Endodermal cell (in vitro differentiated cells): Measurements from ENCODE around the gene SUGCT. TPM values are rescaled to one million over a fixed set of nuclear protein-coding genes. Genes with fewer than 3 reads are reported as not detected.

ENCODE experiments used
- DNase-seq: peaks from one replicate; pipeline ENCODE4 v3.0.0-alpha.2; 2017
- H3K27ac ChIP-seq: 2 replicates; pipeline ENCODE4 v1.5.1; 2013; ENCODE audit warnings: mild to moderate bottlenecking, low read depth, low read length, moderate library complexity
- H3K27me3 ChIP-seq: 2 replicates; pipeline ENCODE4 v1.6.1; 2013; ENCODE audit warnings: mild to moderate bottlenecking, low read length, moderate library complexity; ENCODE audit not compliant: insufficient read depth, control insufficient read depth, poor library complexity, severe bottlenecking
- H3K36me3 ChIP-seq: 2 replicates; pipeline ENCODE4 v1.7.0; 2013; ENCODE audit warnings: mild to moderate bottlenecking, low read length, moderate library complexity; ENCODE audit not compliant: control insufficient read depth, insufficient read depth
- H3K4me1 ChIP-seq: one replicate; pipeline ENCODE4 v1.7.0; 2013; ENCODE audit warnings: low read length; ENCODE audit not compliant: control insufficient read depth, insufficient read depth
- H3K4me3 ChIP-seq: 2 replicates; pipeline ENCODE4 v1.5.1; 2013; ENCODE audit warnings: mild to moderate bottlenecking, low read length, moderate library complexity
- H3K9ac ChIP-seq: 2 replicates; pipeline ENCODE4 v1.6.1; 2013; ENCODE audit warnings: mild to moderate bottlenecking, low read length, moderate library complexity; ENCODE audit not compliant: poor library complexity, severe bottlenecking; ENCODE audit errors: extremely low read depth
- H3K9me3 ChIP-seq: 2 replicates; pipeline ENCODE4 v1.6.1; 2013; ENCODE audit warnings: mild to moderate bottlenecking, low read length, moderate library complexity; ENCODE audit not compliant: control insufficient read depth
- H3K27ac Mint-ChIP-seq: 2 replicates; pipeline ENCODE4 v1.8.0; 2020; ENCODE audit warnings: mixed read lengths
- H3K27me3 Mint-ChIP-seq: 2 replicates; pipeline ENCODE4 v1.8.0; 2021; ENCODE audit warnings: mild to moderate bottlenecking, mixed read lengths; ENCODE audit not compliant: insufficient read depth
- H3K36me3 Mint-ChIP-seq: 2 replicates; pipeline ENCODE4 v1.8.0; 2020; ENCODE audit warnings: low read depth, mixed read lengths
- H3K4me1 Mint-ChIP-seq: 2 replicates; pipeline ENCODE4 v1.8.0; 2020; ENCODE audit warnings: mixed read lengths
- H3K4me3 Mint-ChIP-seq: 2 replicates; pipeline ENCODE4 v1.8.0; 2020; ENCODE audit warnings: mild to moderate bottlenecking, moderate library complexity, mixed read lengths
- H3K9me3 Mint-ChIP-seq: 2 replicates; pipeline ENCODE4 v1.8.0; 2020; ENCODE audit warnings: mild to moderate bottlenecking, mixed read lengths
- WGBS, 2 experiments: methylation state at CpG; one replicate each; pipeline versions ENCODE4 v1.1.5 to v1.1.7; 2013; ENCODE audit warnings: missing lambda C conversion rate in 2 of 2, mixed read lengths in 1 of 2; ENCODE audit not compliant: insufficient coverage in 1 of 2, insufficient read length in 1 of 2; 5-methylcytosine and 5-hydroxymethylcytosine counted together
- total RNA-seq, 2 donors: library from RNA; stranded (reverse); fragmentation: NEBNext Ultra II Directional in 1 of 2; extraction: Animal tissue kit (Norgen Biotek cat#: 25700) in 1 of 2; gene quantifications; 2 replicates in 1 of 2; 3 replicates in 1 of 2; pipeline ENCODE4 v1.2.1, GENCODE V29; 2021
- TF ChIP-seq, protein P1 (sequence below): fragments of 200-600 bp; sonication (generic); conservative IDR thresholded peaks from 2 replicates; pipeline ENCODE4 v1.5.0; 2021; ENCODE audit warnings: antibody characterized with exemption, mild to moderate bottlenecking

SUGCT gene
- total RNA-seq, 2 donors from 2014 or later, result 3.6 to 3.9 TPM

DNA sequence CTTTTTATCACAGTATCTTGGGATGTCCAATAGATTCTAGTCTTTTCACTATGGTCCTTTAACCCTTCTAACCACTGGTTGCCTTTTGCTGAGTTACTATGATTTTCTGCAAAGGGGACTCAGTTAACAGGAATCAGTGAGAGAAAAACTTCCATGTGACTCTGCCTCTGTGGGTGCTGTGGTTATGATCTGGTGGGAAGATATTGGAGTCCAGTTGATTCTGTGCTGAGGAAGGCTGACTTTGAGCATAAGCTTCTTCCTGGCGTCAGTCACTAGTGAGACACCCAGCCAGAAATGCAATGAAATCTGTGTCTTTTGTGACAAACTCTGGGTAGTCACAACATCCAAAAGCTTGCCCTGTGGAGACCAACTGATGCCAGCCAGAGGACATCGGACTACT, 648.0 kb downstream of the SUGCT start:
- DNase-seq, result no peak
- no peaks in the 10 kb centered on the region for H3K36me3 Mint-ChIP-seq
- no peaks in the 10 kb centered on the region for H3K9me3 Mint-ChIP-seq
- no peak overlapping the region for H3K27ac Mint-ChIP-seq
- no peaks in the 10 kb centered on the region for H3K27me3 Mint-ChIP-seq
- H3K36me3 ChIP-seq, result no peaks in the 10 kb centered on the region
- no peak overlapping the region for H3K9ac ChIP-seq
- no peaks in the 10 kb centered on the region for H3K27me3 ChIP-seq
- WGBS, 2 experiments, result 85 to 100% methylated on average over 1 to 2 of the region's 2 CpGs
- TF ChIP-seq, protein P1, sequence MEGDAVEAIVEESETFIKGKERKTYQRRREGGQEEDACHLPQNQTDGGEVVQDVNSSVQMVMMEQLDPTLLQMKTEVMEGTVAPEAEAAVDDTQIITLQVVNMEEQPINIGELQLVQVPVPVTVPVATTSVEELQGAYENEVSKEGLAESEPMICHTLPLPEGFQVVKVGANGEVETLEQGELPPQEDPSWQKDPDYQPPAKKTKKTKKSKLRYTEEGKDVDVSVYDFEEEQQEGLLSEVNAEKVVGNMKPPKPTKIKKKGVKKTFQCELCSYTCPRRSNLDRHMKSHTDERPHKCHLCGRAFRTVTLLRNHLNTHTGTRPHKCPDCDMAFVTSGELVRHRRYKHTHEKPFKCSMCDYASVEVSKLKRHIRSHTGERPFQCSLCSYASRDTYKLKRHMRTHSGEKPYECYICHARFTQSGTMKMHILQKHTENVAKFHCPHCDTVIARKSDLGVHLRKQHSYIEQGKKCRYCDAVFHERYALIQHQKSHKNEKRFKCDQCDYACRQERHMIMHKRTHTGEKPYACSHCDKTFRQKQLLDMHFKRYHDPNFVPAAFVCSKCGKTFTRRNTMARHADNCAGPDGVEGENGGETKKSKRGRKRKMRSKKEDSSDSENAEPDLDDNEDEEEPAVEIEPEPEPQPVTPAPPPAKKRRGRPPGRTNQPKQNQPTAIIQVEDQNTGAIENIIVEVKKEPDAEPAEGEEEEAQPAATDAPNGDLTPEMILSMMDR, result no peak
- no peaks in the 10 kb centered on the region for H3K4me1 ChIP-seq
- no peak overlapping the region for H3K4me3 ChIP-seq
- no peak overlapping the region for H3K27ac ChIP-seq
- H3K4me3 Mint-ChIP-seq, result no peak overlapping the region
- H3K9me3 ChIP-seq, result no peaks in the 10 kb centered on the region
- no peaks in the 10 kb centered on the region for H3K4me1 Mint-ChIP-seq

DNA sequence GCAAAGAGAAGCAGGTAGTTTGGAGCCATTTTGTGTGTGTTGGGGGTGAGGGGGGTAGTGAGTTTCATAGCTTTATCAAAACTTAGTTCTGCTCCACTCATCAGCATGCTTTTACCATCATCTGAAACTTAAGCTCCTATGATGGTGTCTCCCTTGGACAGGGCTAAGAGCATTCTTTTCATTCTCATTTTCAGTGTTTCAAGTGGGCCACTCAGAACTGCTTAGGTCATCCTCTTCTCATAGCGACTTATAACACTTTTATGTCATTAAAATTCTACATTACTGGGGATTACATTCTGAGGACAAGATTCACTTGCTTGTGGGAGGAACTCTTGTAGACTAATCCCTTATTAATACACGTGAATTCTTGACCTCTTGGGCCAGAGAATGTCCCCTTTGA, 649.4 kb downstream of the SUGCT start:
- DNase-seq, result no peak

DNA sequence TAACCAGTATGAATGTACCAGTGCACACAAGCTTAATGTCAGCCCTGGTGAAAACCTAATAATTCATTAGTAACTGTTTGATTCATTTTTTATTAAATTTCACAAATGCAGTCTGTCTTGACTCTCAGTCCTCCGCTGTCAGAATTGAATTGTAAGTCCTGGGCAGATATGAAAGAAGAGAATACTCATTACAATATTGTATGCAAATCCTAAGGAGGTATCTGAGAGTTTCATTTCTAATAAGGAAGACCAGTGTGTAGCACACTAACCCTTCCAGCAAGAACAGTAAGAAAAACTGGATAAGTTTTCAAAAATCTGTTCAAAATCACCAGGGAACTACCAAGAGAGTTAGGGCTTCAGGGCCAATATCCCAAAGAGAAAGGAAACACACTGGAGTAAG, 652.1 kb downstream of the SUGCT start:
- H3K36me3 Mint-ChIP-seq, result no peaks in the 10 kb centered on the region
- H3K9me3 ChIP-seq, result no peaks in the 10 kb centered on the region
- no peaks in the 10 kb centered on the region for H3K36me3 ChIP-seq
- 89% methylated on average over 1 of the region's 1 CpG; no CpG with 5 or more reads in 1 of the 2 experiments for WGBS, 2 experiments
- TF ChIP-seq, protein P1, result no peak
- H3K4me3 ChIP-seq, result no peak overlapping the region
- H3K9me3 Mint-ChIP-seq, result no peaks in the 10 kb centered on the region
- H3K27me3 Mint-ChIP-seq, result no peaks in the 10 kb centered on the region
- H3K4me1 ChIP-seq, result no peaks in the 10 kb centered on the region
- no peaks in the 10 kb centered on the region for H3K27me3 ChIP-seq
- no peak overlapping the region for H3K9ac ChIP-seq
- no peaks in the 10 kb centered on the region for H3K4me1 Mint-ChIP-seq
- DNase-seq, result no peak
- H3K27ac ChIP-seq, result no peak overlapping the region
- no peak overlapping the region for H3K27ac Mint-ChIP-seq
- H3K4me3 Mint-ChIP-seq, result no peak overlapping the region

More for the DNA sequence above, 649.4 kb downstream of the SUGCT start:
- 86 to 89% methylated on average over 1 to 2 of the region's 2 CpGs for WGBS, 2 experiments
- H3K4me3 Mint-ChIP-seq, result no peak overlapping the region
- H3K9me3 ChIP-seq, result no peaks in the 10 kb centered on the region
- no peak overlapping the region for H3K27ac Mint-ChIP-seq
- H3K9me3 Mint-ChIP-seq, result no peaks in the 10 kb centered on the region
- no peaks in the 10 kb centered on the region for H3K4me1 Mint-ChIP-seq
- no peak overlapping the region for H3K27ac ChIP-seq
- H3K36me3 Mint-ChIP-seq, result no peaks in the 10 kb centered on the region
- H3K27me3 ChIP-seq, result no peaks in the 10 kb centered on the region
- no peak overlapping the region for H3K9ac ChIP-seq
- no peaks in the 10 kb centered on the region for H3K36me3 ChIP-seq
- TF ChIP-seq, protein P1, result no peak
- H3K4me3 ChIP-seq, result no peak overlapping the region
- no peaks in the 10 kb centered on the region for H3K27me3 Mint-ChIP-seq
- H3K4me1 ChIP-seq, result no peaks in the 10 kb centered on the region
